NCI-H2171 (cell line): ENCODE measurements around the gene NXNL1.

Experiments
- DNase-seq: peaks from one replicate; lab custom pipeline; 2025; lab: John Stamatoyannopoulos, UW

Gene NXNL1

GRCh38 chr19:17455308-17456123, 5.2 kb downstream of the NXNL1 start:
- no peak for DNase-seq

GRCh38 chr19:17454576-17455071, 6.1 kb downstream of the NXNL1 start:
- peak; percentile 62 for DNase-seq

DNA sequence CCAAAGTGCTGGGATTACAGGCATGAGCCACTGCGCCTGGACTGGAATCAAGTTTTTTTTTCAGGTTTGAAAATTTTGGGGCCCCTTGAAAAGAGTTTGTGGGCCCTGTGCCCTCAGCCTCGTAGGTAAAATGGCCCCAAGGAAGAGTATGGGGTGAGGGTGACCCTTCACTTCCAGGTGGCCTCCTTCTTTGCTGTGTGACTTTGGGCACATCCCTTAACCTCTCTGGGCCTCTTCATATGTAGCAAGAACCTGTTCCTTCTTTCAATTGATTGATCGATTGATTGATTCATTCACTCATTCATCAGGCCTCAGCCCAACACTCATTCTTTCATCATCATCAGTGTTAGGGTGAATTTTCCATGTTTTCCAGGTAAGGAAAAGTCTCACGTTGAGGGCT, 8.9 kb downstream of the NXNL1 start:
- DNase-seq: no peak

- no peak for DNase-seq
Observed at GRCh38 chr19:17450264-17451075, 10.3 kb downstream of the NXNL1 start.

- no peak for DNase-seq
Observed at GRCh38 chr19:17448131-17448967, 12.4 kb downstream of the NXNL1 start, which contains the start of gene TMEM221. TSS of gene TMEM221 (minus strand) at chr19:17448668. CDS start at chr19:17448462, 206 bp downstream.

- no peak for DNase-seq
Observed at GRCh38 chr19:17447704-17448130, 13.0 kb downstream of the NXNL1 start.

DNA sequence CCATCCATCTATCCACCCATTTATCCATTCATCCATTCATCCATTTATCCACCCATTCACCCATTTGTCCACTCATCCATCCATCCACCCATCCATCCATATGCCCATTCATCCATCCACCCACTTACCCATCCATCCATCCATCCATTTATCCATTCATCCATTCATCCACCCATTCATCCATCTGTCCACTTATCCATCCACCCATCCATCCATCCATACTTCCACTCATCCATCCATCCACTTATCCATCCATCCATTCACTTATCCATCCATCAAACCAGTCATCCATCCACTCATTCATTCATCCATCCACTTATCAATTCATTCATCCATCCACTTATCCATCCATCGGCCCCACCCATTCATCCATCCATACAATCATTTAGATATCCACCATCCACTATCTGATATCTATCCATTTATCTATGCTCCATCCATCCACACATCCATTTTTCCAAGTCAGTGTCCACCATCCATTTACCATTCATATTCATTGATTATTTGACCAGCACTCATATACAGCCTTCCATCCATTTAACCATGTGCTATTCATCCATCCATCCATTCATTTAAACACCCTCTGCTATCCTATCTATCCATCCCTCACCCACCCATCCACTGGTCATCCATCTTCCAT, 15.1 kb downstream of the NXNL1 start:
- DNase-seq: no peak

DNA sequence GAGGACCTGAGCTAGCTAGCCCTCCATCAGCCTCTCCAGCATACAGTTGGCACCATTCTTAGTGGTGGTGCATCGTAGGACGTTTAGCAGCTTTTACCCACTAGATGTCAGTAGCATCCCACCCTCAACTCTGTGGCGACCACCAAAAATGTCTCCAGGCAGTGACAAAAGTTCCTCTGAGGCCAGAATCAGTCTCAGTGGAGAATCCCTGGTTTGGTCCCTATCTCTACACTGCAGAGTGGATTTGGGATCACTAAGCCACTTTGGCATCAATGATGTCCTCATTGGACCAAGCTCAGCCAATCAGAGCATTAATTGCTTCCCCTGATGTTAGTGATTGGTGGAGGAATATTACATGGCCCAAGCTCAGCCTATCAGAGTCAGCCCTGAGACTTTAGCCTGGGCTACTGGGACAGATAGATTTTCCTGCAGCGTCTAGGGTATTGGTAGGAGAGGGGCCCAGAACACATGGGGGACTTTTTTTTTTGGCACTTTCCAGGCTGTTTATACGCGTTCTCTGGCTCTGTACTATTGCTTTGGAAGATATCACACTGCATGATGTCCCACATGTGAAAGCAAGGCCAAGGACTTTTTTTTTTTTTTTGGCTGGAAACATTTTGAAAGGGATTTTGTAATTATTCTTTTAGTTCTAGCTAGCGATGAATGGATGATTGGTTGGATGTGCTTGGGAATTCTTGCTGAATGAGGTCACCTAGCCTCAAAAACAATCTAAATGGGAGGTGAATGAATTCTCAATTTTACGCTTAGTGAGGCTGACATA, 19.3 kb downstream of the NXNL1 start:
- no peak for DNase-seq

DNA sequence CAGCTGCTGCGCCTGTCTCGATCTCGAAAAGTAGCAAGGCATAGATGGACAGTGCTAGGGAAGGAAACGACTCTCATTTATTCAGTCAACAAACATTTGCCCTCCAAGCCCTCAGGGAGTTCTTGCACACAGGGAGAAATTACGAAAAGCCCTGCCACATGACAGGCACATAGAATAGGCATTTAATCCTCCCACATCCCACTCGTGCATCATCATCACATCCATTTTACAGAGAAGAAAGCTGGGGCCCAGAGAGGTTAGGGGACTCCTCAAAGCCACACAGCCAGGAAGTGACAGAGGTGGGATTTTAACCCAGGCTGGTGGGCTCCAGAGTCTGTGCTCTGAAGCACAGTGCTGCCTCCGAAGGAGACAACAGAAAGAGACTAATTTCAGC, 23.9 kb downstream of the NXNL1 start:
- no peak for DNase-seq

- DNase-seq: no peak
Observed at GRCh38 chr19:17436094-17436873, 24.4 kb downstream of the NXNL1 start.

GRCh38 chr19:17435218-17435617, 25.5 kb downstream of the NXNL1 start:
- no peak for DNase-seq

DNA sequence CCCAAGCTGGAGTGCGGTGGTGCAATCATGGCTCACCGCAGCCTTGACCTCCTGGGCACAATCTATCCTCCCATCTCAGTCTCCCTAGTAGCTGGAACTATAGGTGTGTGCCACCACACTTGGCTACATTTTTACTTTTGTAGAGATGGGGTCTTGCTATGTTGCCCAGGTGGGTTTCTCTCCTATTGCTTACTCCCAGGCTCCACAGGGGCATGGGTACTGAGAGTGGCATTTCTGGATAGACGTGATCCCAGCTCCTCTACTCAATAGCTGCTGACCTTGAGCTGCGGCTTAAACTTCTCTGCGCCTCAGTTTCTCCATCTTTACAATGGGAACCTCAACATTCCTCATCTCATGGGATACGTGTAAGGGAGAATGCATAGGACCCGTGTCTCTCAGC, 29.3 kb downstream of the NXNL1 start:
- no peak for DNase-seq

DNA sequence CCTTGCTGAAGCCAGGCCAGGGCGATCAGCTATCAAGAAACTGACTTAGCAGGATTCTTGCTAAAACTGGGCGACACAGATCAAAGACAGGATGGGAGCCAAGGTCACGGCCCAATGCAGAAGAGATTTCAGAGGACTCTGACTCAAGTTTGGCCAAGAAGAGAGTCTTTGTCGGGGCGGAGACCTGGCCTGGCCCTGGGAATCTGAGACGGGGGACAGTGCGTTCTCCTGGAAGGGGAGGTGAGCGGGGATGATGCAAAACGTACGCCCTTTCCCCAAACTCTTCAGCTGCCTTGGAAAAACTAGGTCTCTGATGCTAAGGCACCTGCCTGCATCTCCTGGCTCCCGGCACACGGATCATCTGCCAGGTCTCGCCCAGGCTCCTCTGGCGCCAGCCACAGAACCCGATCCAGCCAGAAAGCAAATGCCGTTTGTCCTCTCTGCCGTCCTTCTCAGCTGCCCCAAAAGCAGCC, 31.0 kb downstream of the NXNL1 start:
- DNase-seq: no peak

DNA sequence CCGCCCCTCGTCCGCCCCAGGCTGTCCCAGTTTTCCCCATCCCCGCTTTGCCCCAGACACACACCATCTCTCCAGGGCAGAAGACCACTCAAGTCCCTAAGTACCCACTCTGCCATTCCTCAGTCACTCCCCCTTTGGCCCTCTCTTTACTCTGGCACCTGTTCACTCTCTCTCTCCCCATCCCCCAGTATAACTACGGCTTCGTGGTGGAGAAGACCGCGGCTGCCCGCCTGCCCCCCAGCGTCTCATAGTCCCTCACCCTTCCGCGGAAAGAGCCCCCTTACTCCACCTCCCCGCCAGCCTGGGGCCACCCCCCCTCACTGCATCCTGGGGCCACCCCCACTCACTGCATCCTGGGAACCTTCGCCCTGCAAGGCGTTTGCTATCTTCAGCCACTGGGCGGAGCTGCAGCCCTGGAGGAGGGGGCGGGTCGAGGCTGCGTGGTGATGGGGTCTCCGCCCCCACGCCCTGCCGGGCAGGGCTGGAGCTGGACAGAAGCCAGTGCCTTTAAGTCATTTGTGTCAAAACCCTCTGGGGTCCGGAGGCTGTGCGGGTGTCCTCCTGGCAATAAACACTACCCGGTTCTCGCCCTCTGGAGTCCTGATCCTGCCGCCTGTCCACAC, 35.9 kb downstream of the NXNL1 start:
- no peak for DNase-seq

- no peak for DNase-seq
Observed at GRCh38 chr19:17423429-17424208, 37.1 kb downstream of the NXNL1 start.

DNA sequence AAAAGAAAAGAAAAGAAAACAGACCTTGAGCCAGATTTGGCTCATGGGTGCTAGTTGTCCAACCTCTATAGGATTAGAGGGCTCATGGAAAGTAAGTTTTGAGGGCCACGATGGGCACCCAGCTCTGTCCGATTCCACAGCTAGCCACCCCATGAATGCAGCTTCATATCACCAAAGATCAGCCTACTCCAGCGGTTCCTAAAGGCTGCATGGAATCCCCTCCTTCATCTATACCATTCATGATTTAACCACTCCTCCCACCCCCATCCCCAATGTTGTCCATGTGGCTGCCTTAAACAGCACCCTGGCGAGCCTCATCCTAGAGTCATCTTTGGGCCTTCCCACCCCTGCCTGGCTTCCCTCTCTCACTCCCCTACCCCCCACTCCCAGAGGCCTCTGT, 38.8 kb downstream of the NXNL1 start:
- no peak for DNase-seq

- DNase-seq: no peak
Observed at GRCh38 chr19:17420475-17420924, 40.2 kb downstream of the NXNL1 start.
